Gastroesophageal sphincter (tissue), 3 donors: ENCODE results near the gene CD248.

Experiments
- POLR2A ChIP-seq, 2 donors: fragments of 450-650 bp; IDR thresholded peaks; one replicate each; pipeline ENCODE4 v1.6.1; 2017; ENCODE audit warnings: antibody characterized with exemption in 2 of 2, mild to moderate bottlenecking in 2 of 2, moderate library complexity in 1 of 2
- TF ChIP-seq, protein P1 (sequence below), 4 experiments: fragments of 200-600 bp in 2 of 4; fragments of 450-650 bp in 2 of 4; sonication (generic) in 1 of 4; IDR thresholded peaks; one replicate each; pipeline ENCODE4 v1.5.1; 2017 to 2019; ENCODE audit warnings: antibody characterized with exemption in 4 of 4, mild to moderate bottlenecking in 2 of 4, moderate library complexity in 2 of 4

DNA sequence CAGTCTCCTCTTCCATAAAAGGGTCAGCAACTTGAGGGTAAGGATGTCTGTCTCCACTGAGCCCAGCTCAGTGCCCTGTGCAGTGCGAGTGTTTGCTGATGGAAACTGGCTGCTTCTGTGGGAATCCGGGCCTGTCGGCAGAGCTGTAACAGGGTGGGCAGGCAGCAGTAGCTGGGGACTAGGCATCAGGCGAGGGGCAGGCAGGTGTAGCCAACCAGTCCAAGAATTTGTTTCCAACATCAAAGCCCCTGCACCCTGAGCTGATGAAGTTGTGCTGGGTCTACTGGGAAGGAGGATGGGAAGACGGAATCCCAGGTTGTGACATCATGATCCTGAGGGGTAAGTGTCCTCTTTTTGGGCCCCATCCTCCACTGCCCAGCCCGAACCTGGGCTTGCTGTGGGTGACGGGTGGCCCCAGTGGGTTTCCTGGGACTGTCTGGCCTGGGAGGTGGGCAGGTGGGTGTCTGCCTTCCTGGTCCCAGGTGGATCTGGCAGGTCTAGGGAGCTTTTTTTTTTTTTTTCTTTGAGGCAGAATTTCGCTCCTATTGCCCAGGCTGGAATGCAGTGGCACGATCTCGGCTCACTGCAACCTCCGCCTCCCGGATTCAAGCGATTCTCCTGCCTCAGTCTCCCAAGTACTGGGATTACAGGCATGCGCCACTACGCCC, 43.7 kb upstream of the CD248 start:
- TF ChIP-seq POLR2A (IDR thresholded peaks at IDR 0.05) = no peak
- TF ChIP-seq, protein P1, sequence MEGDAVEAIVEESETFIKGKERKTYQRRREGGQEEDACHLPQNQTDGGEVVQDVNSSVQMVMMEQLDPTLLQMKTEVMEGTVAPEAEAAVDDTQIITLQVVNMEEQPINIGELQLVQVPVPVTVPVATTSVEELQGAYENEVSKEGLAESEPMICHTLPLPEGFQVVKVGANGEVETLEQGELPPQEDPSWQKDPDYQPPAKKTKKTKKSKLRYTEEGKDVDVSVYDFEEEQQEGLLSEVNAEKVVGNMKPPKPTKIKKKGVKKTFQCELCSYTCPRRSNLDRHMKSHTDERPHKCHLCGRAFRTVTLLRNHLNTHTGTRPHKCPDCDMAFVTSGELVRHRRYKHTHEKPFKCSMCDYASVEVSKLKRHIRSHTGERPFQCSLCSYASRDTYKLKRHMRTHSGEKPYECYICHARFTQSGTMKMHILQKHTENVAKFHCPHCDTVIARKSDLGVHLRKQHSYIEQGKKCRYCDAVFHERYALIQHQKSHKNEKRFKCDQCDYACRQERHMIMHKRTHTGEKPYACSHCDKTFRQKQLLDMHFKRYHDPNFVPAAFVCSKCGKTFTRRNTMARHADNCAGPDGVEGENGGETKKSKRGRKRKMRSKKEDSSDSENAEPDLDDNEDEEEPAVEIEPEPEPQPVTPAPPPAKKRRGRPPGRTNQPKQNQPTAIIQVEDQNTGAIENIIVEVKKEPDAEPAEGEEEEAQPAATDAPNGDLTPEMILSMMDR (IDR thresholded peaks at IDR 0.05) = no peak
